HG02885 (cell line): ENCODE measurements around the gene RGL2.
A peak's percentile ranks its signal among the peaks of the same experiment; 100 is the strongest.
"Not testable (repeated sequence)": the region's sequence is repeated elsewhere in the genome, so short reads cannot be mapped to it uniquely, and the experiment has no call there.

Experiments
- ATAC-seq: cut with Tn5 transposase; IDR thresholded peaks from one replicate; pipeline ENCODE4 v1.9.1; 2021; ENCODE audit warnings: mild to moderate bottlenecking; ENCODE audit not compliant: unreplicated experiment, poor library complexity

Gene RGL2

DNA sequence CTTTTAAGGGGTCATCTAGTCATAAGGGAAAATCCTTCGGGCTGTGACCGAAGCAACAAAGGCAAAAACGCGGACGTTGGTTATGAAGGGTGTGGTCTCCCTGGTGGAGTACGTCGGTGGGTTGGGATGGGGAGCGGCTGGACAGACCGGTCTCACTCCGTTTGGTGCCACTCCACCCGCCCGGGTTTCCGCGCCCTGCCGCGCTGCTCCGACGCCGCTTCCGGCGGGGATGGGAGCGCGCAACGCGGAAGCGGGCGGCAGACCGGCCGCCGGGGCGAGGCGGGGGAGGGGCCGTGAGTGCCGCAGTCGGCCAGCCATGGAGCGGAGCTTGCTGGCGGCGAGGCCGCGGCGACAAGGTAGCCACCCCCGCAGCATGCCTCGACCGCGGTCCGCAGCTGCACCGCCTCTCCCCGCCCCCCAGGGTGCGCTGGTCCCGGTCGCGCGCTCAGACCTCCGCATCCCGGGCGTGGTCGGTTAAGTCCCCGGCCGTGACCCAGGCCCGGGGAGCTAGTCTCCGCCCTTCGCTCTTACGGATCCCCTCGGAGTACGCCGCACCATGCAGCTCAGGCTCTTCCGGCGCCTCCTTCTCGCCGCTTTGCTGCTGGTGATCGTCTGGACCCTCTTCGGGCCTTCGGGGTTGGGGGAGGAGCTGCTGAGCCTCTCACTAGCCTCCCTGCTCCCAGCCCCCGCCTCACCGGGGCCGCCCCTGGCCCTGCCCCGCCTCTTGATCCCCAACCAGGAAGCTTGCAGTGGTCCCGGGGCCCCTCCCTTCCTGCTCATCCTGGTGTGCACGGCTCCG lies 21.7 kb downstream of the RGL2 start, which contains the start of gene B3GALT4:
Gene B3GALT4, plus strand, starts transcription at position 260 of the 799 bp plus-strand sequence. Its CDS starts 297 bp downstream, at position 557.
- ATAC-seq, result peak; percentile 63

DNA sequence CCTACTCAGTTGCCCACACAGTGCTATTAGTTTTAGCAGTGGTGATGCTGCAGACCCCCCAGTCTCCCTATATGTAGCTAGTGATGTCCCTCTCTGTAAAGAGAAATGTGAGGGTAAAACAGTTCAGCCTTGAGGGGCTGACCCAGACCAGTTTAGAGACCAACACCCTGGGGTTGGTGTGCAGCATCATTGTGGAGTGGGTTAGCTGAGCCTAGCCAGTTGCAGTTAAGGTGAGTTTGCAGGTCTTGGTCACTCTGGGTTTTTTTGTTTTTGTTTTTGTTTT lies 22.2 kb downstream of the RGL2 start:
- no peak for ATAC-seq

- ATAC-seq, result not testable (repeated sequence)
Measured at GRCh38 chr6:33275795-33276580, 22.8 kb downstream of the RGL2 start.

- no peak for ATAC-seq
Measured at GRCh38 chr6:33273924-33274902, 24.5 kb downstream of the RGL2 start.

GRCh38 chr6:33273129-33273923 lies 25.4 kb downstream of the RGL2 start:
- no peak for ATAC-seq

- ATAC-seq, result peak; percentile 19
Measured at GRCh38 chr6:33272275-33273128, 26.2 kb downstream of the RGL2 start.

DNA sequence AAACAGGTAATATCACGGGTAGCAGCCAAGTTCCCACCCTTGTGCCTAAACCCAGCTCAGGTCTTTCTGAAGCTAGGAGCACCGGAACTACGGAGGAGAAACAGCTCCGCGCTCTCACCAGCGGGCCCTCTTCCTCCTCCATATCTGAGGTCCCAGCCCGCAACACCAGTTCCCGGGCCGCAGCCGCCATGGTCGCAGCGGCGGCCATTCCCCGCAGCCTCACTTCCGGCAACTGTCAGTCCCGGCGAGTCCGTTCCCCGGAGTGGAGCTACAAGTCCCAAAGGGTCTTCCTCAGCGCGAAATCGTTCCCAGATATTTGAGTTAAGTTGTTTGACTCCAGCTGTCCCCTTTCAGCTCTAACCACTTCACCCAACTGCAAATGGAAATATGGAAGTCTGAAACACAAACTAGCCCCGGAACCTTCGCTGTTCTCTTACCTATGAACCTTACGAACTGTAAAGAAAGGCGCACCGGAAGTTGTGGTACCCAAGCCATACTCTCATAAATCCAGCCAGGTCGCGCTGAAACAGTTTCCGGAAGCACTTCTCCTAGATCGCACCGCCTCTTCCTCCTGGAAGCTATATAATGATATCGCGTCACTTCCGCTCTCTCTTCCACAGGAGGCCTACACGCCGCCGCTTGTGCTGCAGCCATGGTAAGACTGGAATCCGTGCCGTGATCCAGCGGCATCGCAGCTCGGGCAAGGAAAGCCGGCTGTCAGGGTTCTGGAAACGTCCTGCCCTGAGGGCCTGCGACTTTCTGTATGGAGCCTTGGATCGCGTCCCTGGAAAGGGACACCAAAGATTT lies 27.1 kb downstream of the RGL2 start, which contains the start of the genes RPS18 and VPS52:
Gene RPS18, plus strand, starts transcription at position 608 of the 807 bp plus-strand sequence. Its CDS starts 45 bp downstream, at position 653.
Gene VPS52, minus strand, starts transcription at position 409 of the 807 bp plus-strand sequence. Its CDS starts 201 bp downstream, at position 208.
- peak; percentile 88 for ATAC-seq

DNA sequence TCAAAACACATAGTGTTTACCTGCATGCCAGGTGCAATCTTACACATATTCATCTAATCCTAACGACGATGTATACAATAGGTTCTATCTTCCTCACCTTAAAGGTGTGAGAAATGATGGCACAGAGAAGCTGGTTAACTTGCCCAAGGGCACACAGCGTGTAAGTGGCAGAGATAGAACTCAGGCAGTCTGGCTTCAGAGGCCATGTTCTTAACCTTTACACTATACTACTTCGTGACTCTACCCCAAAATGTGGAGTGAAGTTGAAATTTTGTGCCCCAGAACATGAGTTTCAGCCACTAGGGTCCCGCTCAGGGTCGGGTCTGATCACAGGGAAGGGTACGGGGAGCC lies 27.6 kb downstream of the RGL2 start:
- ATAC-seq, result peak; percentile 12

DNA sequence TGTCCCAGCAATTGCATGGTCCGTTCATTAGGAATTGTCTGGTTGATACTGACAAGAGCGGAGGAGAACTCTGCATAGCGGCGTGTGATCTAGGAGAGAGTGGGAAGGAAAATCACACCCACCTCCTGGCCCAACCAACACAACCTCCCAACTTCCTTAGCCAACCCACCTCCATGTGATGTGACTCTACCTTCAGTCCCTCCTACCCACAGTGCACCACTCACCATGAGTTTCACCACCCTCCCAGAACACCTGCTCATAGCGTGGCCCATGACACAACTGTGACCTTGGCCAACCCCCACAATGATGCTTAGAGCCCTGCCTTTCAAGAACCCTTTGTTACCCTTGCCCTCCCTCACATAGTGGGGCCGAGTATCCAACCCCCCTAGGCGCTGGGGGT lies 34.7 kb downstream of the RGL2 start:
- ATAC-seq, result no peak

GRCh38 chr6:33262490-33262889 lies 36.3 kb downstream of the RGL2 start:
- ATAC-seq, result not testable (repeated sequence)

- no peak for ATAC-seq
Measured at GRCh38 chr6:33259032-33259431, 39.7 kb downstream of the RGL2 start.

DNA sequence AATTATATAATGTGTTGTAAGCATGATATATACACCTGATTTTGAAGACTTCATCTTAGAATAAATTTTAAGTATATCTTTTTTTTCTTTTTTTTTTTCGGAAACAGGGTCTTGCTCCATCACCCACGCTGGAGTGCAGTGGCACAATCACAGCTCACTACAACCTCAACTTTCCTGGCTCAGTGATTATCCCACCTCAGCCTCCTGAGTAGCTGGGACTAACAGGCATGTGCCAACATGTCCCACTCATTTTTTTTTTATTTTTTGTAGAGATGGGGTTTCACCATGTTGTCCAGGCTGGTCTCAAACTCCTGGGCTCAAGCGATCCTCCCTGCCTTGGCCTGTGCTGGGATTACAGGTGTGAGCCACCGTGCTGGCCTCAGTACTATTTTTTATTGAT lies 44.2 kb downstream of the RGL2 start:
- no peak for ATAC-seq

- no peak for ATAC-seq
Measured at GRCh38 chr6:33252759-33253158, 46.0 kb downstream of the RGL2 start.

GRCh38 chr6:33251395-33252012 lies 47.2 kb downstream of the RGL2 start:
- no peak for ATAC-seq

DNA sequence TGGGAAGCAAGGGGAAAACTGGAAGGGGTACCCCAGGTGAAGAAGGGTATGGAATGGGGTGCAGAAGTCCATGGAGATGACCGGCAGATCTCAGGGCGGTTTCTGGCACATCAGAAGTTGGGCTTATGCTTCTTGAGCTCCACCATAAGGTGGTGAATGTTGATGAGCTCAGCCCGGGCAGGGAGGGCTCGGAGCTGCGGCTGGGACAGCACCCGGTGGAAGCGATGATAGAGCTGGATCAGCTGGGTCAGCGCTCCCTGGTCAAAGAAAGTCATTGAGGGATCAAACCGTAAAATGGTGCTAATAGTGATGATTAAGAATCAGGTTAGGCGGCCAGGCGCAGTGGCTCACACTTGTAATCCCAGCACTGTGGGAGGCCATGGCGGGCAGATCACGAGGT lies 48.0 kb downstream of the RGL2 start:
- ATAC-seq, result no peak

DNA sequence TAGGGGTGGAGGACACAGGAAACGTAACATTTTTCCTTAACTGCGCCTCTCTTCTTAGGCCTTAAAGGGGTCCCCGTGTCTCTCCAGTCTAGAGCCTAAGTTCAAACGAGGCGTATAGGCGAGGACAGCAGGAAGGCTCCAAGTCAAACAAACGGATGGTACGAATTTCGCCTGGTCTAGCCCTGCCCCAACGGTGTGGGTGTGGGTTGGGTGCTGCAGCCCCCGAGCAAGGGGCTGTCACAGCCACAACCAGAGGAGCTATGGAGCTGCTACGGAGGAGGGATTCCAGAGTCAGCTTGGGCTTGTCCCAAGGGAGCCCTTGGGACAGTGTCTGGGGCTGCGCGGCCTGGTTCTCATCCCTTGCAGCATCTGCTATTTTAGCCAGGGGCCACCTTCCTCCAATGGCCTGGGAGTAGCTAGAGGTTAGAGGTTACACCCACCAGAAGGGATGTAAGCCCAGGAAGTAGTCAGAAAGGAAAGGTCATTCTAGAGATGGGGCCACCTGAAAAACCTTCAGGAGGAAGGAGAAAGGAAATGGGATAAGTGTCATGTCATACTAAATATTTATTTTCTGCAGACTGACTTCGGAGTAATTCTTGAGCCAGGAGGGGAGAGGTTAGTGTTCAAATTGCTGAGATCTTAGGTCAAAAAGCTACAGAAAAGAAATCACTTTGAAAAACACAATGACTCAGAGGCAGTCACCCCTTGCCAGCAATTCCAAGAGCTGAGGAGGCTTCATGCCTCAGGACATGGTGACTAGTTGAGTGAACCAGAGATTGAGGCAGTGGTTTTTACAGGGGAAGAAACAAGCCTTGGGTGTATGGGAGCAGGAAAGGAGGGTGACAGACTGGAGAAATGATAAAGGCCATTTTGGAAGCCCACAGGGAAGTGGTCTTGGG lies 48.8 kb downstream of the RGL2 start:
- ATAC-seq, result no peak
